Epithelial cell of esophagus (primary cell): ENCODE data around the gene USP3.

Experiments used
- DNase-seq: peaks from one replicate; pipeline ENCODE4 v3.0.0; 2010; ENCODE audit warnings: low read depth
- H3K4me3 ChIP-seq: 2 replicates; pipeline ENCODE4 v1.5.1; 2011; ENCODE audit warnings: mild to moderate bottlenecking, low read length, control low read depth
- CTCF ChIP-seq: IDR thresholded peaks from 2 replicates; pipeline ENCODE4 v1.5.1; 2011; ENCODE audit warnings: low read depth, mild to moderate bottlenecking, low read length, control low read depth, inconsistent platforms; ENCODE audit not compliant: insufficient read depth; ENCODE audit errors: missing control alignments

USP3 gene

GRCh38 chr15:63573533-63573932 is 69.1 kb downstream of the USP3 start:
- no peak for DNase-seq
- H3K4me3 ChIP-seq: no peak overlapping the region
- TF ChIP-seq CTCF: no peak

GRCh38 chr15:63575312-63575711 is 70.9 kb downstream of the USP3 start:
- DNase-seq: no peak
- TF ChIP-seq CTCF: no peak
- no peak overlapping the region for H3K4me3 ChIP-seq

- no peak for TF ChIP-seq CTCF
- no peak for DNase-seq
Observed at GRCh38 chr15:63576441-63576840, 72.0 kb downstream of the USP3 start.

DNA sequence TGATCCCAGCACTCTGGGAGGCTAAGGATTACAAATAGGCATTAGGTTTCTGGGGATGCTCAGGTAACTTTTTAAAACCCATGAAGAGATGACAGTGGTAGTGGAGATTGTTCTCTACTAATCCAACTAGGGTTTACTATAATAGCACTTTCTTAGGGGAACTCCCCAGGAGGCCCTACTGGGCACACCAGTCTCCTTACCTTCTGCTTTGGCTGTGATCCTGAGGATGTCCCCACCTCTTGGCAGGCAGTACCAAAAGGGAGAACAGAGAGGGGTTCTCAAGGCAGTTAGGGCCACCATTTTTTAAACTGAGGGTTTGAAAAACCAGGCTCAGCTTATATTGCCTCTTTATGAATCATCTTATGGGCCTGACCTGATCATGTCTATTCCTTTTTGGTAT is 77.8 kb downstream of the USP3 start:
- no peak for TF ChIP-seq CTCF

More at GRCh38 chr15:63576441-63576840, 72.0 kb downstream of the USP3 start:
- H3K4me3 ChIP-seq: no peak overlapping the region

DNA sequence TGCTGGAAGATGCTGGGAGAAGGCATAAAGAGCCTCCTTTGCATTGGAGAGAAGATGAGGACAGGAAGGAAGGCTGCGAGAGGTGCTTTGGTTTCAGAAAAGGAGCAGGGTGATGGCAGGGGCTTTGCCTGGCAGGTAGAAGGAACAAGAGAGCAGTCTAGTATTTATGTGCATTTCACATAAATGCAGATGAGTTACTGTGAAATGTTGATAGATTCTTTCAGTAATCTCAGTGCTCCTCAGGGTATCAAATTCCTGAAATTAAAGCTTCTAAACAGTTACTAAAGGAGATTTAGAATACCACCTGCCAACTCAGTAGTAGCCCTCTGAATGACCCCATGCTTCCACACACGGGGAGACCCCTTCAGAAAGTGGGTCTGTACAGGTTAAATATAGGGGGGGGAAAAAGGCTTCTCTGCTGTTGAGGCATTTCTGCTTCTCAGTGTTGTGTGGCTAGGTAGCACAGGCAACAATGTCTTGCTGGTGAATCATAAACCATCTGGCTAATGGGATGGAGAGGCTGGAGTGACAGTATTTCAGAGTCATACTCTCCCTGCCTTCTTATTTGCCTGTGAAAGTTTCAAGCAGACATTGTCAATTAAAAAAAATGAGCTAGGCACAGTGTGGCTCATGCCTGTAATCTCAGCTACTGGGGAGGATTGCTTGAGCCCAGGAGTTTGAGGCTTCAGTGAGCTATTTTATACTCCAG is 78.5 kb downstream of the USP3 start:
- no peak overlapping the region for H3K4me3 ChIP-seq
- peak; percentile 82 for DNase-seq
- no peak for TF ChIP-seq CTCF

More for the DNA sequence above, 77.8 kb downstream of the USP3 start:
- H3K4me3 ChIP-seq: no peak overlapping the region
- no peak for DNase-seq

DNA sequence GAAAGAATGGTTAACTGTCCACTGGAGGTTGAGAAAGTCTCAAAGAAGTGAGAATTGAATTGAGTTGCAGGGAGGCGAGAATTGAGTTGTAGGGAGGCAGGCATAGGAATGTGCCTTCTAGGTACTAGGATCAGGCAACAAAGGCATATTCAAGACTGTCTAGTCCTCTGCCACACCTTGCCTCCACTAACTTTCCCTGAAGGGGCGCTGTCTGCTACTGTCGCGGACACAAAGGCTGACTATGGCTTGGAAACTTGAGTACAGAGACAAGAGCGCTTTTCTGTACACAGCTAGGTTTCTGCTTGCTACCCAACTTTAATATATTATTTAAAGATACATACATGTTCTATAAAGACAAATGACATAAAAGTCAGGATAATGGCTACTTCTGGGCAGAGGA is 82.4 kb downstream of the USP3 start:
- no peak for DNase-seq

More for the DNA sequence above, 82.4 kb downstream of the USP3 start:
- H3K4me3 ChIP-seq: no peak overlapping the region
- peak; percentile 17 for TF ChIP-seq CTCF
